AG08396 (cell line): ENCODE measurements around the gene SELENOT.

Experiments used
- DNase-seq: peaks from one replicate; pipeline ENCODE4 v3.0.0; 2012; ENCODE audit warnings: low spot score, mixed read lengths

The SELENOT gene

GRCh38 chr3:150663461-150663860 is 60.3 kb downstream of the SELENOT start:
- DNase-seq, result no peak

GRCh38 chr3:150666167-150666566 is 63.0 kb downstream of the SELENOT start:
- no peak for DNase-seq

GRCh38 chr3:150673966-150674365 is 70.8 kb downstream of the SELENOT start:
- no peak for DNase-seq

GRCh38 chr3:150675587-150675986 is 72.5 kb downstream of the SELENOT start:
- DNase-seq, result no peak
